ENCODE results near the gene PRR16.

DNA sequence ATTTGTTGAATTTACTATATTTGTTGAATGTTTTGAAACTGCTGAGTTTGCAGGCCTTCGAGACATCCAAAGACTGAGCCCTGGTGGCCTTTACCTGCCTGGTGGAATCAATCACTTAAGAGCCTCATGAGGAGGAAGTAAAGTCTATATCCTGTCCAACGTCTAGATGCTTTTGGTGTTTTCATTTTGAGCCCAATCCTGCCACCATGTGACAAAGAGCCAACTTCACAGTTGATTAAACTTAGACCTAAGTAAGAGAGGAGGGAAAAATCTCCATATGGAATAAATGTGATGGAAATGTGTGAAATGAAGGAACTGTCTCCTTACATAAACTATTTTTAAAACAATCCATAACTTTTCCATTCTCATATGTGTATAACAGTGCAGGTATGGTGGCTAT is 220.1 kb downstream of the PRR16 start:
- TF ChIP-seq, protein P1, sequence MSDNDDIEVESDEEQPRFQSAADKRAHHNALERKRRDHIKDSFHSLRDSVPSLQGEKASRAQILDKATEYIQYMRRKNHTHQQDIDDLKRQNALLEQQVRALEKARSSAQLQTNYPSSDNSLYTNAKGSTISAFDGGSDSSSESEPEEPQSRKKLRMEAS (IDR thresholded peaks at IDR 0.05) = no peak
- TF ChIP-seq, protein P2, sequence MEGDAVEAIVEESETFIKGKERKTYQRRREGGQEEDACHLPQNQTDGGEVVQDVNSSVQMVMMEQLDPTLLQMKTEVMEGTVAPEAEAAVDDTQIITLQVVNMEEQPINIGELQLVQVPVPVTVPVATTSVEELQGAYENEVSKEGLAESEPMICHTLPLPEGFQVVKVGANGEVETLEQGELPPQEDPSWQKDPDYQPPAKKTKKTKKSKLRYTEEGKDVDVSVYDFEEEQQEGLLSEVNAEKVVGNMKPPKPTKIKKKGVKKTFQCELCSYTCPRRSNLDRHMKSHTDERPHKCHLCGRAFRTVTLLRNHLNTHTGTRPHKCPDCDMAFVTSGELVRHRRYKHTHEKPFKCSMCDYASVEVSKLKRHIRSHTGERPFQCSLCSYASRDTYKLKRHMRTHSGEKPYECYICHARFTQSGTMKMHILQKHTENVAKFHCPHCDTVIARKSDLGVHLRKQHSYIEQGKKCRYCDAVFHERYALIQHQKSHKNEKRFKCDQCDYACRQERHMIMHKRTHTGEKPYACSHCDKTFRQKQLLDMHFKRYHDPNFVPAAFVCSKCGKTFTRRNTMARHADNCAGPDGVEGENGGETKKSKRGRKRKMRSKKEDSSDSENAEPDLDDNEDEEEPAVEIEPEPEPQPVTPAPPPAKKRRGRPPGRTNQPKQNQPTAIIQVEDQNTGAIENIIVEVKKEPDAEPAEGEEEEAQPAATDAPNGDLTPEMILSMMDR (IDR thresholded peaks at IDR 0.05) = no peak
- TF ChIP-seq JUNB (IDR thresholded peaks at IDR 0.05) = no peak
- TF ChIP-seq SMC3 (IDR thresholded peaks at IDR 0.05) = no peak
- TF ChIP-seq JUN (IDR thresholded peaks at IDR 0.05) = no peak
- TF ChIP-seq, protein P3, sequence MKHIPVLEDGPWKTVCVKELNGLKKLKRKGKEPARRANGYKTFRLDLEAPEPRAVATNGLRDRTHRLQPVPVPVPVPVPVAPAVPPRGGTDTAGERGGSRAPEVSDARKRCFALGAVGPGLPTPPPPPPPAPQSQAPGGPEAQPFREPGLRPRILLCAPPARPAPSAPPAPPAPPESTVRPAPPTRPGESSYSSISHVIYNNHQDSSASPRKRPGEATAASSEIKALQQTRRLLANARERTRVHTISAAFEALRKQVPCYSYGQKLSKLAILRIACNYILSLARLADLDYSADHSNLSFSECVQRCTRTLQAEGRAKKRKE (CRISPR knock-in tag; IDR thresholded peaks at IDR 0.05; ENCODE audit: low read depth) = no peak
- TF ChIP-seq TP53 (CRISPR knock-in tag; IDR thresholded peaks at IDR 0.05) = no peak
- TF ChIP-seq POLR2A (IDR thresholded peaks at IDR 0.05; ENCODE audit: low read length) = no peak
- no peak for TF ChIP-seq ZFP36 (IDR thresholded peaks at IDR 0.05; ENCODE audit: borderline replicate concordance, partially characterized antibody)
- TF ChIP-seq, protein P4, sequence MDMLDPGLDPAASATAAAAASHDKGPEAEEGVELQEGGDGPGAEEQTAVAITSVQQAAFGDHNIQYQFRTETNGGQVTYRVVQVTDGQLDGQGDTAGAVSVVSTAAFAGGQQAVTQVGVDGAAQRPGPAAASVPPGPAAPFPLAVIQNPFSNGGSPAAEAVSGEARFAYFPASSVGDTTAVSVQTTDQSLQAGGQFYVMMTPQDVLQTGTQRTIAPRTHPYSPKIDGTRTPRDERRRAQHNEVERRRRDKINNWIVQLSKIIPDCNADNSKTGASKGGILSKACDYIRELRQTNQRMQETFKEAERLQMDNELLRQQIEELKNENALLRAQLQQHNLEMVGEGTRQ (IDR thresholded peaks at IDR 0.05) = no peak
- TF ChIP-seq, protein P5, sequence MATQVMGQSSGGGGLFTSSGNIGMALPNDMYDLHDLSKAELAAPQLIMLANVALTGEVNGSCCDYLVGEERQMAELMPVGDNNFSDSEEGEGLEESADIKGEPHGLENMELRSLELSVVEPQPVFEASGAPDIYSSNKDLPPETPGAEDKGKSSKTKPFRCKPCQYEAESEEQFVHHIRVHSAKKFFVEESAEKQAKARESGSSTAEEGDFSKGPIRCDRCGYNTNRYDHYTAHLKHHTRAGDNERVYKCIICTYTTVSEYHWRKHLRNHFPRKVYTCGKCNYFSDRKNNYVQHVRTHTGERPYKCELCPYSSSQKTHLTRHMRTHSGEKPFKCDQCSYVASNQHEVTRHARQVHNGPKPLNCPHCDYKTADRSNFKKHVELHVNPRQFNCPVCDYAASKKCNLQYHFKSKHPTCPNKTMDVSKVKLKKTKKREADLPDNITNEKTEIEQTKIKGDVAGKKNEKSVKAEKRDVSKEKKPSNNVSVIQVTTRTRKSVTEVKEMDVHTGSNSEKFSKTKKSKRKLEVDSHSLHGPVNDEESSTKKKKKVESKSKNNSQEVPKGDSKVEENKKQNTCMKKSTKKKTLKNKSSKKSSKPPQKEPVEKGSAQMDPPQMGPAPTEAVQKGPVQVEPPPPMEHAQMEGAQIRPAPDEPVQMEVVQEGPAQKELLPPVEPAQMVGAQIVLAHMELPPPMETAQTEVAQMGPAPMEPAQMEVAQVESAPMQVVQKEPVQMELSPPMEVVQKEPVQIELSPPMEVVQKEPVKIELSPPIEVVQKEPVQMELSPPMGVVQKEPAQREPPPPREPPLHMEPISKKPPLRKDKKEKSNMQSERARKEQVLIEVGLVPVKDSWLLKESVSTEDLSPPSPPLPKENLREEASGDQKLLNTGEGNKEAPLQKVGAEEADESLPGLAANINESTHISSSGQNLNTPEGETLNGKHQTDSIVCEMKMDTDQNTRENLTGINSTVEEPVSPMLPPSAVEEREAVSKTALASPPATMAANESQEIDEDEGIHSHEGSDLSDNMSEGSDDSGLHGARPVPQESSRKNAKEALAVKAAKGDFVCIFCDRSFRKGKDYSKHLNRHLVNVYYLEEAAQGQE (IDR thresholded peaks at IDR 0.05) = no peak
